Measurements from ENCODE around the gene TAOK1.
"Not testable (repeated sequence)": the region's sequence is repeated elsewhere in the genome, so short reads cannot be mapped to it uniquely, and the experiment has no call there.

TAOK1 gene

DNA sequence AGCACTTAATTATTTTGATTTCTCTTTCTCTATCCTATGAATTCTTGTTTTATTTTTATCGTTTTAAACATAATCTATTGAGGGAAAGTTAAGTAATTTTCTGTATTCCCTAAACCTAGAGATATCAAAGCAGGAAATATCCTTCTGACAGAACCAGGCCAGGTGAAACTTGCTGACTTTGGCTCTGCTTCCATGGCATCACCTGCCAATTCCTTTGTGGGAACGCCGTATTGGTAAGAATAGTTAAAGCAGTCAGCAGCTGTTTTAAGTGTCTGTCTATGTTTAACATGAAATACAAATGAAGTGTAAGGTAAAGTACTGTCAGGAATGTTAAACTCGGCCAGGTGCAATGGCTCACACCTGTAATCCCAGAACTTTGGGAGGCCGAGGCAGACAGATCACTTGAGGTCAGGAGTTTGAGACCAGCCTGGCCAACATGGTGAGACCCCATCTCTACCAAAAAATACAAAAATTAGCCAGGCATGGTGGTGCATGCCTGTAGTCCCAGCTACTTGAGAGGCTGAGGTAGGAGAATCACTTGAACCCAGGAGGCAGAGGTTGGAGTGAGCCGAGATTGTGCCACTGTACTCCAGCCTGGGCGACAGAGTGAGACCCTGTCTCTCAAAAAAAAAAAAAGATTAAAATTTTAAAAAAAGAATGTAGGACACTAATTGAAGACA lies 90.2 kb downstream of the TAOK1 start:
- ChIA-PET POLR2A (interaction anchor here (0.6 kb wide), 1 partner anchor 47 kb away, joined by 10 read pairs; no protein-coding TSS in a partner anchor), CTCF (interaction anchor here (0.8 kb wide), 1 partner anchor 105 kb away, joined by 3 read pairs; no protein-coding TSS in a partner anchor)
- peaks cover 7 to 42% (median 28%) of the 10 kb centered on the region in 4 experiments for H3K36me3 ChIP-seq (ENCODE audit: control insufficient read depth in 4 of 4, insufficient read depth in 4 of 4, low read length in 3 of 4)

DNA sequence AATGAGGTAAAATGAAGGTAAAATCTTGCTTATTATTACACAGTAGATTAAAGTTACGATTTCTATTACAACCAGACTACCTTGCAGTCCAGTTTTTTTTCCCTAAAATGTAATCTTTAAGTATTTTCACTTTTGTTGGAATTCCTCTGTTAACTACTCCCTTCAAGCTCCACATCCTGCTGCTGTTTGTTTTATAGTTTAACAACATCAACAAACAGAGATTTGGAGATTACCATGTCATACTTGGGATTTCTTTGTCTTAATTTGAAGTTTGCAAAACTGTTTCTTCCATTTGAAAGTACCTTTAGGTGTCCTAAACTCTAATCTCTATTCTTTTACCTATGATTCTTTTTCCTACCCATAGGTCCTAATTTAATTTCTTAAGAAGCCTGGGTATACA lies 93.3 kb downstream of the TAOK1 start:
- POLR2A ChIA-PET = no interaction called here
- no CpG with 5 or more reads among the region's 1 CpG for WGBS (ENCODE audit: insufficient coverage)
- Histone ChIP-seq H3K36me3 (ENCODE audit: control insufficient read depth in 4 of 4, insufficient read depth in 4 of 4, low read length in 3 of 4) (peaks cover 11 to 46% (median 25%) of the 10 kb centered on the region in 4 experiments), H3K27me3 (replicated peaks in 2 of 5; ENCODE audit: control insufficient read depth in 4 of 5, insufficient read depth in 5 of 5, low read length in 4 of 5) (no peaks in the 10 kb centered on the region), H3K4me3 (ENCODE audit: control insufficient read depth in 1 of 7, extremely low read depth in 1 of 7, insufficient read depth in 4 of 7, low read depth in 2 of 7, low read length in 6 of 7) (no peak overlapping the region), H3K4me1 (ENCODE audit: control extremely low read depth in 1 of 4, control insufficient read depth in 4 of 4, insufficient read depth in 4 of 4, low read length in 3 of 4) (no peaks in the 10 kb centered on the region), H3K9me3 (ENCODE audit: control extremely low read depth in 1 of 5, control insufficient read depth in 4 of 5, insufficient read depth in 2 of 5, low read depth in 1 of 5, low read length in 4 of 5) (no peaks in the 10 kb centered on the region), H3K27ac (ENCODE audit: insufficient read depth in 1 of 2, low read depth in 1 of 2, low read length in 2 of 2, poor library complexity in 1 of 2, severe bottlenecking in 2 of 2) (no peak overlapping the region)
- CTCF ChIA-PET = no interaction called here
- no peak for DNase-seq

More for the DNA sequence above, 90.2 kb downstream of the TAOK1 start:
- not testable (repeated sequence) for H3K27me3 ChIP-seq (replicated peaks in 2 of 5; ENCODE audit: control insufficient read depth in 4 of 5, insufficient read depth in 5 of 5, low read length in 4 of 5); H3K4me1 ChIP-seq (ENCODE audit: control extremely low read depth in 1 of 4, control insufficient read depth in 4 of 4, insufficient read depth in 4 of 4, low read length in 3 of 4); H3K9me3 ChIP-seq (ENCODE audit: control extremely low read depth in 1 of 5, control insufficient read depth in 4 of 5, insufficient read depth in 2 of 5, low read depth in 1 of 5, low read length in 4 of 5); DNase-seq; H3K27ac ChIP-seq (ENCODE audit: insufficient read depth in 1 of 2, low read depth in 1 of 2, low read length in 2 of 2, poor library complexity in 1 of 2, severe bottlenecking in 2 of 2); H3K4me3 ChIP-seq (ENCODE audit: control insufficient read depth in 1 of 7, extremely low read depth in 1 of 7, insufficient read depth in 4 of 7, low read depth in 2 of 7, low read length in 6 of 7)
- 96% methylated on average over 4 of the region's 7 CpGs for WGBS (ENCODE audit: insufficient coverage)

DNA sequence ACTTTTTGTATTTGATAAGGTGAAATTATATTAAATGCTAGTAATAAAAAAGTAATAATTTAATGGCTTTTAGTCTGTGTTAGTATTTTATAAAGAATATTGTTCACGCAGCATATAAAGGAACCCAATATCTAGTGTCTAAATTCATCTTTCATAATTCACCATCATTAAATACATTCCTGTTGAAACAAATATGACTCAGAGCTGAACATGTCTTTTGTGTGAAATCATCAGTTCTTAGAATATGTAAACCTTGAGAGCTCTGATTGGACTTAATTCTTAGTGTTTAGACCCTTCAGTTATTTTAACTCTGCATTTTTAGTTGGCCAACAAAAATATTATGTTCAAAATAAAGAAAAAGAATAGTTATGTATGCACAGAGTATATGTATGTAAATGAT lies 104.8 kb downstream of the TAOK1 start:
- DNase-seq = no peak
- Histone ChIP-seq H3K4me3 (ENCODE audit: control insufficient read depth in 1 of 7, extremely low read depth in 1 of 7, insufficient read depth in 4 of 7, low read depth in 2 of 7, low read length in 6 of 7) (no peak overlapping the region), H3K4me1 (ENCODE audit: control extremely low read depth in 1 of 4, control insufficient read depth in 4 of 4, insufficient read depth in 4 of 4, low read length in 3 of 4) (no peaks in the 10 kb centered on the region), H3K36me3 (ENCODE audit: control insufficient read depth in 4 of 4, insufficient read depth in 4 of 4, low read length in 3 of 4) (peaks cover 20 to 65% (median 39%) of the 10 kb centered on the region in 4 experiments), H3K9me3 (ENCODE audit: control extremely low read depth in 1 of 5, control insufficient read depth in 4 of 5, insufficient read depth in 2 of 5, low read depth in 1 of 5, low read length in 4 of 5) (no peaks in the 10 kb centered on the region), H3K27me3 (replicated peaks in 2 of 5; ENCODE audit: control insufficient read depth in 4 of 5, insufficient read depth in 5 of 5, low read length in 4 of 5) (no peaks in the 10 kb centered on the region), H3K27ac (ENCODE audit: insufficient read depth in 1 of 2, low read depth in 1 of 2, low read length in 2 of 2, poor library complexity in 1 of 2, severe bottlenecking in 2 of 2) (no peak overlapping the region)
- WGBS (ENCODE audit: insufficient coverage) = no CpG with 5 or more reads among the region's 1 CpG
- ChIA-PET POLR2A (no interaction called here), CTCF (interaction anchor here (0.9 to 1.3 kb wide), 3 partner anchors 26 to 125 kb away, joined by 3 read pairs; no protein-coding TSS in a partner anchor)

DNA sequence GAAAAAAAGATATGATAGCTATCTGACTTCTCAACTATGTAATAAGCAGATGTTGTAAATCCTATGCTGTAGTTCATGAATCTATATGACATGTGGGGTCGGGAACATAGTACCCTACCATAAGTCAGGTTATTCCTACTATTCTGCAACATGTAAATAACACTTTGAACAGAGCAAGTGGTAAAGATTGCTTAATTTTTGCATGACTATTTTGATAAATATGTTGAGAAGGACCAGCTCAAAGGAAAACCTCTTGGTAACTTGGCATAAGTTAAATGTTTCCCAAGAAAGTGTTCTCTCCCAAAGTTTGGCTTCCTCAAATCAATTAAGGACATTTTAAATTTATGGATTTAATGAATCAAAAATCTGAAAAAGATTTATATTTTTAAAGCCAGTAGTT lies 114.5 kb downstream of the TAOK1 start:
- Histone ChIP-seq H3K27ac (ENCODE audit: insufficient read depth in 1 of 2, low read depth in 1 of 2, low read length in 2 of 2, poor library complexity in 1 of 2, severe bottlenecking in 2 of 2) (no peak overlapping the region), H3K9me3 (ENCODE audit: control extremely low read depth in 1 of 5, control insufficient read depth in 4 of 5, insufficient read depth in 2 of 5, low read depth in 1 of 5, low read length in 4 of 5) (no peaks in the 10 kb centered on the region), H3K4me3 (ENCODE audit: control insufficient read depth in 1 of 7, extremely low read depth in 1 of 7, insufficient read depth in 4 of 7, low read depth in 2 of 7, low read length in 6 of 7) (no peak overlapping the region), H3K36me3 (ENCODE audit: control insufficient read depth in 4 of 4, insufficient read depth in 4 of 4, low read length in 3 of 4) (peaks cover 18 to 61% (median 32%) of the 10 kb centered on the region in 4 experiments), H3K27me3 (replicated peaks in 2 of 5; ENCODE audit: control insufficient read depth in 4 of 5, insufficient read depth in 5 of 5, low read length in 4 of 5) (no peaks in the 10 kb centered on the region), H3K4me1 (ENCODE audit: control extremely low read depth in 1 of 4, control insufficient read depth in 4 of 4, insufficient read depth in 4 of 4, low read length in 3 of 4) (no peaks in the 10 kb centered on the region)
- no peak for DNase-seq
- ChIA-PET CTCF (interaction anchor here (1.0 to 1.6 kb wide), 3 partner anchors 38 to 135 kb away, joined by 3 to 4 read pairs (median 4); no protein-coding TSS in a partner anchor), POLR2A (no interaction called here)
- WGBS (ENCODE audit: insufficient coverage) = no CpG with 5 or more reads among the region's 1 CpG

DNA sequence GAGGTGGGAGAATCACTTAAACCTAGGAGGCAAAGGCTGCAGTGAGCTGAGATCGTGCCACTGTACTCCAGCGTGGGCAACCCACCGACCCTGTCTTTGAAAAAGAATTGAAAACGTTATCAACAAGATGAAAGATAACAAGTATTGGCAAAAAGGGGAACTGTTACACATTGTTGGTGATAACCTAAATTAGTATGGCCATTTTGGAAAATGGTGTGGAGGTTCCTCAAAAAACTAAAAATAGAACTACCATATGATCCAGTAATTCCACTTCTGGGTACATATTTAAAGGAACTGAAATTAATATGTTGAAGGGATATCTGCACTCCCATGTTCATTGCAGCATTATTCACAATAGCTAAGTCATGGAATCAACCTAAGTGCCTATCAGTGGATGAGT lies 115.7 kb downstream of the TAOK1 start:
- Histone ChIP-seq H3K9me3 (ENCODE audit: control extremely low read depth in 1 of 5, control insufficient read depth in 4 of 5, insufficient read depth in 2 of 5, low read depth in 1 of 5, low read length in 4 of 5) (no peaks in the 10 kb centered on the region), H3K4me3 (ENCODE audit: control insufficient read depth in 1 of 7, extremely low read depth in 1 of 7, insufficient read depth in 4 of 7, low read depth in 2 of 7, low read length in 6 of 7) (no peak overlapping the region), H3K4me1 (ENCODE audit: control extremely low read depth in 1 of 4, control insufficient read depth in 4 of 4, insufficient read depth in 4 of 4, low read length in 3 of 4) (no peaks in the 10 kb centered on the region), H3K36me3 (ENCODE audit: control insufficient read depth in 4 of 4, insufficient read depth in 4 of 4, low read length in 3 of 4) (peaks cover 16 to 62% (median 29%) of the 10 kb centered on the region in 4 experiments), H3K27me3 (replicated peaks in 2 of 5; ENCODE audit: control insufficient read depth in 4 of 5, insufficient read depth in 5 of 5, low read length in 4 of 5) (no peaks in the 10 kb centered on the region), H3K27ac (ENCODE audit: insufficient read depth in 1 of 2, low read depth in 1 of 2, low read length in 2 of 2, poor library complexity in 1 of 2, severe bottlenecking in 2 of 2) (no peak overlapping the region)
- WGBS (ENCODE audit: insufficient coverage) = 83% methylated on average over 3 of the region's 4 CpGs
- CTCF ChIA-PET = interaction anchor here (1.2 to 1.6 kb wide), 2 partner anchors 36 to 136 kb away, joined by 4 read pairs; no protein-coding TSS in a partner anchor
- peak in 1 of 3 donors; percentile 9 for DNase-seq
- POLR2A ChIA-PET = no interaction called here

DNA sequence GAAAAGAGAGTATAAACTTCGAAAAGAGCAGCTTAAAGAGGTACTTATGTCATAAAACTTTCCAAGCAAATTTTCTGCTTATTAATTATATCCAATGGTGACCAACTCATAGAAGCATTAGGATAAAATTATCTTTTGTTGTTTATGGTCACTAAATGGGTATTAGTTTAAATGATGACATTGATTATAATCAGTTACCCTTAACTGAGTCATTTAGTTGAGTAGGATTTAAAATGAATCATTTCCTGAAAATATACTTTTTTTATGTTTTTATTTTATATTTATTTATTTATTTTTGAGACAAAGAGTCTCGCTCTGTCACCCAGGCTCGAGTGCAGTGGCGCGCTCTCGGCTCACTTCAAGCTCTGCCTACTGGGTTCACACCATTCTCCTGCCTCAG lies 120.8 kb downstream of the TAOK1 start:
- H3K4me1 ChIP-seq (ENCODE audit: control extremely low read depth in 1 of 4, control insufficient read depth in 4 of 4, insufficient read depth in 4 of 4, low read length in 3 of 4) = no peaks in the 10 kb centered on the region
- no peak for DNase-seq
- H3K9me3 ChIP-seq (ENCODE audit: control extremely low read depth in 1 of 5, control insufficient read depth in 4 of 5, insufficient read depth in 2 of 5, low read depth in 1 of 5, low read length in 4 of 5) = no peaks in the 10 kb centered on the region
- POLR2A ChIA-PET = no interaction called here
- CTCF ChIA-PET = no interaction called here
- no peak overlapping the region for H3K27ac ChIP-seq (ENCODE audit: insufficient read depth in 1 of 2, low read depth in 1 of 2, low read length in 2 of 2, poor library complexity in 1 of 2, severe bottlenecking in 2 of 2)
- H3K4me3 ChIP-seq (ENCODE audit: control insufficient read depth in 1 of 7, extremely low read depth in 1 of 7, insufficient read depth in 4 of 7, low read depth in 2 of 7, low read length in 6 of 7) = no peak overlapping the region
- peaks cover 12 to 52% (median 30%) of the 10 kb centered on the region in 4 experiments for H3K36me3 ChIP-seq (ENCODE audit: control insufficient read depth in 4 of 4, insufficient read depth in 4 of 4, low read length in 3 of 4)
- no CpG with 5 or more reads among the region's 6 CpGs for WGBS (ENCODE audit: insufficient coverage)
- H3K27me3 ChIP-seq (replicated peaks in 2 of 5; ENCODE audit: control insufficient read depth in 4 of 5, insufficient read depth in 5 of 5, low read length in 4 of 5) = no peaks in the 10 kb centered on the region

DNA sequence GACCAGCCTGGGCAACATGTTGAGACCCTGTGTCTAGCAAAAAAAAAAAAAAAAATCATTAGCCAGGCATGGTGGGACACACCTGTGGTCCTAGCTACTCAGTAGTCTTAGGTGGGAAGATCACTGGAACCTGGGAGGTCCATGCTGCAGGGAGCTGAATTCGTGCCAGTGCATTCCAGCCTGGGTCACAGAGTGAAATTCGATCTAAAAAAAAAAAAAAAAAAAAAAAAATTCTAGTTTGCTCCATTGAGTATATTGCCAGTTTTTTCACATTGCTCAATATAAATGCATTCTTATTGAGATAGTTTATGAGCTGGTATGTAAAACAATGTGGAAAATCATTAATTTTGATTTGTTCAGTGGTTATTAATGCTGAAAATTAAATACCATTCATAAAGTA lies 124.6 kb downstream of the TAOK1 start:
- WGBS (ENCODE audit: insufficient coverage) = no CpG with 5 or more reads among the region's 2 CpGs
- Histone ChIP-seq H3K4me3 (ENCODE audit: control insufficient read depth in 1 of 7, extremely low read depth in 1 of 7, insufficient read depth in 4 of 7, low read depth in 2 of 7, low read length in 6 of 7) (no peak overlapping the region), H3K9me3 (ENCODE audit: control extremely low read depth in 1 of 5, control insufficient read depth in 4 of 5, insufficient read depth in 2 of 5, low read depth in 1 of 5, low read length in 4 of 5) (no peaks in the 10 kb centered on the region), H3K27ac (ENCODE audit: insufficient read depth in 1 of 2, low read depth in 1 of 2, low read length in 2 of 2, poor library complexity in 1 of 2, severe bottlenecking in 2 of 2) (no peak overlapping the region), H3K27me3 (replicated peaks in 2 of 5; ENCODE audit: control insufficient read depth in 4 of 5, insufficient read depth in 5 of 5, low read length in 4 of 5) (no peaks in the 10 kb centered on the region), H3K36me3 (ENCODE audit: control insufficient read depth in 4 of 4, insufficient read depth in 4 of 4, low read length in 3 of 4) (peaks cover 17 to 62% (median 36%) of the 10 kb centered on the region in 4 experiments), H3K4me1 (ENCODE audit: control extremely low read depth in 1 of 4, control insufficient read depth in 4 of 4, insufficient read depth in 4 of 4, low read length in 3 of 4) (no peaks in the 10 kb centered on the region)
- ChIA-PET CTCF (interaction anchor here (0.7 to 1.8 kb wide), 2 partner anchors 28 to 378 kb away, joined by 3 to 5 read pairs; no protein-coding TSS in a partner anchor), POLR2A (interaction anchor here (0.6 kb wide), 1 partner anchor 119 kb away, joined by 4 read pairs; no protein-coding TSS in a partner anchor)
- DNase-seq = no peak
